Measurements from ENCODE around the gene PTPRE.
"Not testable (repeated sequence)": the region's sequence is repeated elsewhere in the genome, so short reads cannot be mapped to it uniquely, and the experiment has no call there.

The PTPRE gene

GRCh38 chr10:127980898-127981297, 74.0 kb downstream of the PTPRE start:
- no peaks in the 10 kb centered on the region for H3K9me3 ChIP-seq (ENCODE audit: control insufficient read depth, insufficient read depth, low read length)
- WGBS (ENCODE audit: insufficient coverage, insufficient read length), result no CpG with 5 or more reads among the region's 4 CpGs
- no peaks in the 10 kb centered on the region for H3K36me3 ChIP-seq (ENCODE audit: control insufficient read depth, insufficient read depth, low read length)
- H3K27me3 ChIP-seq (ENCODE audit: control insufficient read depth, insufficient read depth, low read length), result no peaks in the 10 kb centered on the region
- H3K4me3 ChIP-seq (ENCODE audit: low read length), result no peak overlapping the region
- no peak for DNase-seq (ENCODE audit: low read depth, low spot score)
- H3K27ac ChIP-seq (ENCODE audit: low read length), result no peak overlapping the region
- H3K4me1 ChIP-seq (ENCODE audit: control insufficient read depth, insufficient read depth, low read length), result no peaks in the 10 kb centered on the region

- Histone ChIP-seq H3K27me3 (ENCODE audit: control insufficient read depth, insufficient read depth, low read length) (no peaks in the 10 kb centered on the region), H3K36me3 (ENCODE audit: control insufficient read depth, insufficient read depth, low read length) (no peaks in the 10 kb centered on the region), H3K4me3 (ENCODE audit: low read length) (no peak overlapping the region), H3K4me1 (ENCODE audit: control insufficient read depth, insufficient read depth, low read length) (no peaks in the 10 kb centered on the region), H3K9me3 (ENCODE audit: control insufficient read depth, insufficient read depth, low read length) (no peaks in the 10 kb centered on the region), H3K27ac (ENCODE audit: low read length) (no peak overlapping the region)
- WGBS (ENCODE audit: insufficient coverage, insufficient read length), result no CpG with 5 or more reads among the region's 10 CpGs
- no peak for DNase-seq (ENCODE audit: low read depth, low spot score)
Measured at GRCh38 chr10:127982601-127983000, 75.7 kb downstream of the PTPRE start.

GRCh38 chr10:127983344-127984100, 76.6 kb downstream of the PTPRE start:
- Histone ChIP-seq H3K27ac (ENCODE audit: low read length) (no peak overlapping the region), H3K9me3 (ENCODE audit: control insufficient read depth, insufficient read depth, low read length) (no peaks in the 10 kb centered on the region), H3K4me3 (ENCODE audit: low read length) (no peak overlapping the region), H3K36me3 (ENCODE audit: control insufficient read depth, insufficient read depth, low read length) (no peaks in the 10 kb centered on the region), H3K4me1 (ENCODE audit: control insufficient read depth, insufficient read depth, low read length) (no peaks in the 10 kb centered on the region), H3K27me3 (ENCODE audit: control insufficient read depth, insufficient read depth, low read length) (no peaks in the 10 kb centered on the region)
- WGBS (ENCODE audit: insufficient coverage, insufficient read length), result no CpG with 5 or more reads among the region's 19 CpGs
- DNase-seq (ENCODE audit: low read depth, low spot score), result no peak

- Histone ChIP-seq H3K9me3 (ENCODE audit: control insufficient read depth, insufficient read depth, low read length) (no peaks in the 10 kb centered on the region), H3K27me3 (ENCODE audit: control insufficient read depth, insufficient read depth, low read length) (no peaks in the 10 kb centered on the region), H3K36me3 (ENCODE audit: control insufficient read depth, insufficient read depth, low read length) (no peaks in the 10 kb centered on the region), H3K4me3 (ENCODE audit: low read length) (no peak overlapping the region; the same call in 1 of the 2 replicates), H3K4me1 (ENCODE audit: control insufficient read depth, insufficient read depth, low read length) (no peaks in the 10 kb centered on the region), H3K27ac (ENCODE audit: low read length) (no peak overlapping the region)
- DNase-seq (ENCODE audit: low read depth, low spot score), result no peak
- WGBS (ENCODE audit: insufficient coverage, insufficient read length), result no CpG with 5 or more reads among the region's 6 CpGs
Measured at GRCh38 chr10:127984945-127985344, 78.0 kb downstream of the PTPRE start.

GRCh38 chr10:127986531-127987466, 79.9 kb downstream of the PTPRE start:
- Histone ChIP-seq H3K36me3 (ENCODE audit: control insufficient read depth, insufficient read depth, low read length) (no peaks in the 10 kb centered on the region), H3K9me3 (ENCODE audit: control insufficient read depth, insufficient read depth, low read length) (no peaks in the 10 kb centered on the region), H3K27ac (ENCODE audit: low read length) (no peak overlapping the region), H3K27me3 (ENCODE audit: control insufficient read depth, insufficient read depth, low read length) (no peaks in the 10 kb centered on the region), H3K4me3 (ENCODE audit: low read length) (no peak overlapping the region), H3K4me1 (ENCODE audit: control insufficient read depth, insufficient read depth, low read length) (no peaks in the 10 kb centered on the region)
- no CpG with 5 or more reads among the region's 14 CpGs for WGBS (ENCODE audit: insufficient coverage, insufficient read length)
- DNase-seq (ENCODE audit: low read depth, low spot score), result no peak

GRCh38 chr10:127987467-127988380, 80.8 kb downstream of the PTPRE start:
- DNase-seq (ENCODE audit: low read depth, low spot score), result no peak
- Histone ChIP-seq H3K4me3 (ENCODE audit: low read length) (no peak overlapping the region), H3K36me3 (ENCODE audit: control insufficient read depth, insufficient read depth, low read length) (no peaks in the 10 kb centered on the region), H3K27ac (ENCODE audit: low read length) (no peak overlapping the region), H3K9me3 (ENCODE audit: control insufficient read depth, insufficient read depth, low read length) (no peaks in the 10 kb centered on the region), H3K27me3 (ENCODE audit: control insufficient read depth, insufficient read depth, low read length) (no peaks in the 10 kb centered on the region), H3K4me1 (ENCODE audit: control insufficient read depth, insufficient read depth, low read length) (no peaks in the 10 kb centered on the region)
- no CpG with 5 or more reads among the region's 14 CpGs for WGBS (ENCODE audit: insufficient coverage, insufficient read length)

GRCh38 chr10:127989481-127990012, 82.6 kb downstream of the PTPRE start:
- WGBS (ENCODE audit: insufficient coverage, insufficient read length), result no CpG with 5 or more reads among the region's 8 CpGs
- H3K4me3 ChIP-seq (ENCODE audit: low read length), result no peak overlapping the region
- no peak for DNase-seq (ENCODE audit: low read depth, low spot score)
- H3K4me1 ChIP-seq (ENCODE audit: control insufficient read depth, insufficient read depth, low read length), result no peaks in the 10 kb centered on the region
- H3K27me3 ChIP-seq (ENCODE audit: control insufficient read depth, insufficient read depth, low read length), result no peaks in the 10 kb centered on the region
- no peaks in the 10 kb centered on the region for H3K9me3 ChIP-seq (ENCODE audit: control insufficient read depth, insufficient read depth, low read length)
- H3K36me3 ChIP-seq (ENCODE audit: control insufficient read depth, insufficient read depth, low read length), result no peaks in the 10 kb centered on the region
- H3K27ac ChIP-seq (ENCODE audit: low read length), result no peak overlapping the region

- H3K27ac ChIP-seq (ENCODE audit: low read length); H3K27me3 ChIP-seq (ENCODE audit: control insufficient read depth, insufficient read depth, low read length); H3K36me3 ChIP-seq (ENCODE audit: control insufficient read depth, insufficient read depth, low read length); H3K4me3 ChIP-seq (ENCODE audit: low read length); DNase-seq (ENCODE audit: low read depth, low spot score); H3K9me3 ChIP-seq (ENCODE audit: control insufficient read depth, insufficient read depth, low read length); H3K4me1 ChIP-seq (ENCODE audit: control insufficient read depth, insufficient read depth, low read length): not testable (repeated sequence)
- WGBS (ENCODE audit: insufficient coverage, insufficient read length), result no CpG with 5 or more reads among the region's 9 CpGs
Measured at GRCh38 chr10:127990132-127990788, 83.4 kb downstream of the PTPRE start.

GRCh38 chr10:127990846-127991542, 84.1 kb downstream of the PTPRE start:
- Histone ChIP-seq H3K4me1 (ENCODE audit: control insufficient read depth, insufficient read depth, low read length) (no peaks in the 10 kb centered on the region), H3K36me3 (ENCODE audit: control insufficient read depth, insufficient read depth, low read length) (no peaks in the 10 kb centered on the region), H3K9me3 (ENCODE audit: control insufficient read depth, insufficient read depth, low read length) (no peaks in the 10 kb centered on the region), H3K27ac (ENCODE audit: low read length) (no peak overlapping the region), H3K4me3 (ENCODE audit: low read length) (no peak overlapping the region), H3K27me3 (ENCODE audit: control insufficient read depth, insufficient read depth, low read length) (no peaks in the 10 kb centered on the region)
- DNase-seq (ENCODE audit: low read depth, low spot score), result no peak
- WGBS (ENCODE audit: insufficient coverage, insufficient read length), result no CpG with 5 or more reads among the region's 15 CpGs

Measured in iPS DF 6.9 (cell line).